ENCODE data around the gene GLIPR2.

- no peak for TF ChIP-seq TMF1 (CRISPR knock-in tag; IDR thresholded peaks at IDR 0.05; ENCODE audit: low read depth)
- TF ChIP-seq PRPF4 (IDR thresholded peaks at IDR 0.05; ENCODE audit: low read depth, low read length, poor library complexity, severe bottlenecking): no peak
- no peak for TF ChIP-seq ATF7 (IDR thresholded peaks at IDR 0.05)
- no peak for TF ChIP-seq ATF7 (CRISPR knock-in tag; IDR thresholded peaks at IDR 0.05)
- no peak for TF ChIP-seq ELK4 (CRISPR knock-in tag; IDR thresholded peaks at IDR 0.05; ENCODE audit: borderline replicate concordance)
- TF ChIP-seq TEAD3 (CRISPR knock-in tag; optimal IDR thresholded peaks at IDR 0.05; ENCODE audit: borderline replicate concordance): no peak
- no peak for TF ChIP-seq CBFB (CRISPR knock-in tag; IDR thresholded peaks at IDR 0.05)
- TF ChIP-seq GTF2F1 (IDR thresholded peaks at IDR 0.05; ENCODE audit: low read length): no peak
- TF ChIP-seq POLR2A (IDR thresholded peaks at IDR 0.05; ENCODE audit: insufficient read depth in 1 of 2, low read depth in 2 of 2, low read length in 2 of 2): no peak
- TF ChIP-seq SP5 (CRISPR knock-in tag; IDR thresholded peaks at IDR 0.05; ENCODE audit: borderline replicate concordance, low read depth): no peak
- no peak for TF ChIP-seq HDAC2 (CRISPR knock-in tag; IDR thresholded peaks at IDR 0.05)
- TF ChIP-seq NFKBIZ (CRISPR knock-in tag; IDR thresholded peaks at IDR 0.05): no peak
- no peak for TF ChIP-seq ZNF264 (CRISPR knock-in tag; IDR thresholded peaks at IDR 0.05)
Observed at GRCh38 chr9:36161187-36161586, 24.7 kb downstream of the GLIPR2 start.
